HG02885 (cell line): ENCODE measurements around the gene RIPPLY3.
"Not testable (repeated sequence)": the region's sequence is repeated elsewhere in the genome, so short reads cannot be mapped to it uniquely, and the experiment has no call there.

Experiments
- ATAC-seq: cut with Tn5 transposase; IDR thresholded peaks from one replicate; pipeline ENCODE4 v1.9.1; 2021; ENCODE audit warnings: mild to moderate bottlenecking; ENCODE audit not compliant: unreplicated experiment, poor library complexity

The RIPPLY3 gene

GRCh38 chr21:36980280-36981048, 26.0 kb upstream of the RIPPLY3 start:
- ATAC-seq, result no peak

- no peak for ATAC-seq
These were observed 25.5 kb upstream of the RIPPLY3 start for GRCh38 chr21:36981049-36981391.

GRCh38 chr21:36981977-36982700, 24.4 kb upstream of the RIPPLY3 start:
- ATAC-seq, result no peak

GRCh38 chr21:36985751-36986594, 20.5 kb upstream of the RIPPLY3 start:
- no peak for ATAC-seq

- ATAC-seq, result no peak
These were observed 18.7 kb upstream of the RIPPLY3 start for GRCh38 chr21:36987845-36988244.

- no peak for ATAC-seq
These were observed 18.0 kb upstream of the RIPPLY3 start for GRCh38 chr21:36988536-36988935.

GRCh38 chr21:36989199-36989698, 17.3 kb upstream of the RIPPLY3 start:
- ATAC-seq, result not testable (repeated sequence)

- ATAC-seq, result peak; percentile 94
These were observed 16.6 kb upstream of the RIPPLY3 start for GRCh38 chr21:36989699-36990507.

- ATAC-seq, result no peak
These were observed 15.8 kb upstream of the RIPPLY3 start for GRCh38 chr21:36990508-36991205.

- ATAC-seq, result no peak
These were observed 13.8 kb upstream of the RIPPLY3 start for GRCh38 chr21:36992671-36993070.

GRCh38 chr21:36994501-36995158, 11.9 kb upstream of the RIPPLY3 start:
- no peak for ATAC-seq

GRCh38 chr21:36995285-36995684, 11.2 kb upstream of the RIPPLY3 start:
- not testable (repeated sequence) for ATAC-seq

- ATAC-seq, result no peak
These were observed 7.2 kb upstream of the RIPPLY3 start for GRCh38 chr21:36999131-36999898.

- ATAC-seq, result no peak
These were observed 6.1 kb upstream of the RIPPLY3 start for GRCh38 chr21:37000381-37000780.

- no peak for ATAC-seq
These were observed 5.1 kb upstream of the RIPPLY3 start for GRCh38 chr21:37001441-37001840.

- not testable (repeated sequence) for ATAC-seq
These were observed 3.7 kb upstream of the RIPPLY3 start for GRCh38 chr21:37002851-37003250.

- ATAC-seq, result not testable (repeated sequence)
These were observed 2.6 kb upstream of the RIPPLY3 start for GRCh38 chr21:37003917-37004316.
